Activated CD8-positive, alpha-beta memory T cell treated with anti-CD3 and anti-CD28 coated beads, Interleukin-2, amount 50 U/mL, for 1 hour (primary cell): ENCODE measurements around the gene KLK13.

ENCODE experiments used
- DNase-seq: peaks from one replicate; pipeline ENCODE4 v3.0.0-alpha.2; 2020; ENCODE audit errors: extremely low read depth

Gene KLK13

DNA sequence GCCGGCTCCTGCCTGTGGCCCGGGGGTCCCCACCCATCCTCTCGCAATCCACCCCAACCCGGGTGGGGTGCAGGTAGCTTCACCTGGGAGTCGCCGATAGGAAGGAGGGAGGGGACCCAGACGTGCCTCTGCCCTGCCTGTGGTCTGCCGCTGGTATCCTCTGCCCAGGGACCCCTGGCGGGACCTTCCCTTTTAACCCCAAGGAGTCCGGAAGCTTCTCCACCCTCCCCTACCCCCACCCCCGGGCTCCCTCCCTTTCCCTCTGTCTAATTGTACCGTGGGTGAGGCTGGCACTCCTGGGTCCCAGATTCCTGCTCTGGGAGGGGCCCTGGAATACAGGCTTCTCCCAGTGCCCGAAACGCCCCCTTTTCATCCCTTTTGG, 45.4 kb downstream of the KLK13 start, which contains the start of gene KLK10:
KLK10 (minus strand) TSS at position 166 of the 382 bp plus-strand sequence. CDS start 579 bp downstream, outside the sequence.
- DNase-seq = no peak

DNA sequence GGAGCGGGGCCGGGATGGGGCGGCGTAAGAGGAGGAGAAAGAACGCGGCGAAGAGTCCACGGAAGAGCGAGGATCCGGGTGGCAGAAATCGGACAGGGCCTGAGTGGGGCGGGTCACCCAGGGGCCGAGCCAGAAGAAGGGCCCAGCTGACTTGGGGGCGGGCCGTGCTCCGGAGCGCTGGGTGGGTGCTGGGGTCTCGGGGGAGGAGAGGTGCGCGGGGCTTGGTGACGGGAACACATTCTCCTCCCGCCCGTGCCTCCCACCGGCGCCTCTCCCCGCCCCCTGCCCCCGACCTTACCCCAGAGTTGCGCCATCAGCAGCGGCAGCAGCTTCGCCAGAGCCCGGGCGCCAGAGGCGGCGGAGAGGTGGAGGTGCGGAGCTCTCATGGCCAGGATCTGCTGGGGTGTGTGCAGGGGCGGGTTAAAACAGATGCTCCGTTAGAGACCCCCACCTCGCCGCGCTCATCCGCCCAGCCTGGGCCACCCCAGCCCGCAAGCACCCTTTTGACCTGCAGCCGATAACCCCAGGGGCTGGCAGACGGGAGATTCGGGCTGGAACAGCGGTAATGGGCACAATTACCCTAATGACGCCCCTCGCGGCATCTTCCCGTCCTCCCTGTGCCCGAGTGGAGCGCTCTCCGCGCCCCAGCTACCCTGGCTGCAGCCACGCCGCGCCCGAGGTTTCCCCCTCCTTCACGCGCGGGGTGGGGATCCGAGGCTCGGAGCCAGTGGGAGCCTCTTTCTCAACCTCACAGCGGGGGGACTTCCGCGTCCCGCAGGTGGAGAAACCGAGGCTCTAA, 45.9 kb downstream of the KLK13 start:
- no peak for DNase-seq

DNA sequence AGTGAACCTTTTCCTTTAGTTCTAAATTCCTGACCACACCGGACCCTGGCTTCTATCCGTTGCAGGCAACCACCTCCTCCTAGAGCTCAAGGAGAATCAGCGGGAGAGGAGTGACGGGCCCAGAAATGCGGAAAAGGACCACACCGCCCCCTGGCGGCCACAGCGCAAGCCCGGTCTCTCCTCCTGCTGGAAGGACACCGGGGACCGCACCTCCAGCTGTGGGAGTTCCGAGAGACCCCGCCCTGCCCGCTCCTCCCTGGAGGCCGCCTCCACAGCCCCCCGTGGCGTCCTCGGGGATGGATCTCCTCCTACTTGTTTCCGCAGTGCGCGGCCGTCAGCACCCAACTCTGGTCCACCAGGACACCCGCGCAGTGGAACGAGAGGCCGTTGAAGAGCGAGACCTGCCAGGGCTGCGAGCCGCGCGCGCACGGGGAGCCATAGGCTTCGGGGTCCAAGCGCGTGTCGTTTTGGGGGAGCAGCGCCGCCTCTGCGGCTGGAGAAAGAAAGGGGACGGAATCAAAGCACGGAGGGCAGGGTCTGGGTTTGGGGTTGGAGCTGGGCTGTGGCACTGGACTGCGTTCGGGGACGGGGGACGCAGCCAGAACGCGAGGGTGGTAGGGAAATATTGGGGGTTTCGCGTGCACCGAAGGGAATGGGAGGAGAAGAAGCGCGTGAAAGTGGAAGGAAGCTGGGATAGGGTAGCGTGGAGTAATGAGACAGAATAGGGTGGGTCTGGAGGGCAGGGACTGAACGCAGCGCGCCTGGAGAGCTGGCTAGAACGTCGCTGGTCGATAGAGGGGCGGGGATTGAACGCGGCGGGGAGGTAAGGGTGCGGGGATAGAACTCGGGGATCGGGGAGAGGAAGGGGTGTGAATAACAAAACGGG, 47.9 kb downstream of the KLK13 start:
- no peak for DNase-seq

DNA sequence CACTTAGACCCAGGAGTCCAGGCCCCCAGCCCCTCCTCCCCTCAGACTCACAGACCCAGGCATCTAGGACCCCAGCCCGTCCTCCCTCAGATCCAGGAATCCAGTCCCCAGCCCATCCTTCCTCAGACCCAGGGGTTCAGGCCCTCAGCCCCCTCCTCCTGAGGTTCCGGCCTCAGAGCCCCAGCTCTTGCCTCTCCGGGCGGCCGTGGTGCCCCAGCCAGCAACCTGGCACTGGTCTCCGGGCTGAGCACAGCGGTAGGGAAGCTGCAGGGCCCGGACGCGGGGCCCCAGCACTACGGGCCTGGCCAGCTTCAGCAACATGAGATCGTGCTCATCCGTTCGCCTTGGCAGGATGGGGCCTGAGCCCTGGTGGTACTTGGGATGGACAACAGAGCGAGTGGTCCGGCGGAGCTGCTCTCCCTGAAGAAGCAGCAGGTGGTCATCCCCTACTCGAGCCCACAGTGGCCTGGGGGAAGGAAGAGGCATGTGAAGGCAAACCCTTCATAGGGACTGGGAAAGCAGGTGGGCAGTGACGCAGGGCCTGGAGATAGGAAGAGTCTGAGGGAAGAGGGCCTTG, 49.1 kb downstream of the KLK13 start:
- no peak for DNase-seq

DNA sequence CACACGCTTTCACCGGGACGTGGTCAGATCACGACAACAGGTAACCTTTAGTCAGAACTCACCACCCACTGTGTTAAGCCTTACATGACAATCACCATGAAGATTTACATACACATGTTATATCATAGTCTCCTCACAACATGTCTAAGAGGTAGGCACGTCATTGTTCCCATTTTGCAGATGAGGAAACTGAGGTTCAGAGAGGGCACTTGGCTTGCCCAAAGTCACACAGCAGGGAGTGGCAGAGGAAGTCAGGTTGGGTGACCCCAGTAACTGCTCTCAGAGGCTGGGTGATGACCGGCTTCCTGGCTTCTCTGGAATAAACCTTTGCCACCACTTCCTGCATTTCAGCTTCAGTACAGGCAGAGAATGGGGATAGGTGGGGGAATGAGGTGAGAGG, 50.6 kb downstream of the KLK13 start:
- DNase-seq = no peak

DNA sequence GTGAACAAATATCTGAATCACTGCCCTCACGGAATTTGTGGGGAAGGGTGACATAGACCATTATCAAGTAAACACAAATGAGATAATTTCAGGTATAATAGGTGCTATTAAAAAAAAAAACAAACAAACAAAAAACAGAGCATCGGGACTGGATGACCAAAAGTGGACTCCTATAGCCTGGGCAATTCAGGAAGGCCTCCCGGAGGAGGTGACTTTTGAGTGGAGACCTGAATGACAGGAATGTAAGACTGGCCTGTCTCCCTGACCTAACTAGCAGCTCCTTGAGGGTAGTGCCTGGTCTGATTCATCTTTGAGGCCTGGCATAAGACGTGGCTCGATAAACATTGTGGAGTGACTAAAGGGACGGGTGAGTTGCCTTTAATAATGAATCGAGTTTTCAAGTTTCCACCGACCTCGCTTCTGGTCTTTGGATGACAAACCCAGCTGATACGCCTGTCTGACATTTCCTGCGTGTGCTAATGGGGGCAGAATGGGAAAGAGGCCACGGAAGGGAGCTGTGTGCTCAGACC, 52.2 kb downstream of the KLK13 start:
- DNase-seq = no peak

DNA sequence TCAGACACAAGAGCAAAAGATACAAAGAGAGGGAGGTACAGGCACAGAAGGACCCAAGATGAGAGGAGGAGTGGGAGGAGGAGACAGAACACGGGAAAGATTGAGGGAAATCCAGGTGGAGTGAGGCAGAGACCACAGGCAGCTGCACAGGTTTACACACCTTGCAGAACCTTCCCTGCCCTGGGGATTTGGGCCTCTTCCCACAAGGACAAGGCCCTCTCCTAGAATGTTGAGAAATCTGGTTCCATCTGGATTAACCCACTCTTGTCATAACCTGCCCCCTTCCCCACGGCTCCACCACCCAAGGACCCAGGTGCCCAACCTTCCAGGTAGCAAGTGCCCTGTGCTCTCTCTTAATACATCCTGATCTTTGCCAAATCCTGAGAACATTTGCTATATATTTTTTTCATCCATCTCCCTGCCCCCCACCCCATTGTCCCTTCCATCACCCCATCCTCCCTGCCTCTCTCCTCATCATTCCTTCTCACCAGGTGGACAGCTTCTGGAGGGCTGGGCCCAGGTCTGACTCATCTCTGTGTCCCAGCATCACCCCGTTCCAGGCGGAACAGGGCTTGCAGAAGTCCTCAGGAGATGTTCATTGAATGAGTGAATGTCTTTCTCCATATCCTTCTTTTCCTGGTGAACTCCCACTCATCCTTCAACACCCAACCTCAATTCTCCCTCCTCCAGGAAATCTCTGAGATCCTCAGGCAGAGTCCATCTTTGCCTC, 54.7 kb downstream of the KLK13 start:
- no peak for DNase-seq

DNA sequence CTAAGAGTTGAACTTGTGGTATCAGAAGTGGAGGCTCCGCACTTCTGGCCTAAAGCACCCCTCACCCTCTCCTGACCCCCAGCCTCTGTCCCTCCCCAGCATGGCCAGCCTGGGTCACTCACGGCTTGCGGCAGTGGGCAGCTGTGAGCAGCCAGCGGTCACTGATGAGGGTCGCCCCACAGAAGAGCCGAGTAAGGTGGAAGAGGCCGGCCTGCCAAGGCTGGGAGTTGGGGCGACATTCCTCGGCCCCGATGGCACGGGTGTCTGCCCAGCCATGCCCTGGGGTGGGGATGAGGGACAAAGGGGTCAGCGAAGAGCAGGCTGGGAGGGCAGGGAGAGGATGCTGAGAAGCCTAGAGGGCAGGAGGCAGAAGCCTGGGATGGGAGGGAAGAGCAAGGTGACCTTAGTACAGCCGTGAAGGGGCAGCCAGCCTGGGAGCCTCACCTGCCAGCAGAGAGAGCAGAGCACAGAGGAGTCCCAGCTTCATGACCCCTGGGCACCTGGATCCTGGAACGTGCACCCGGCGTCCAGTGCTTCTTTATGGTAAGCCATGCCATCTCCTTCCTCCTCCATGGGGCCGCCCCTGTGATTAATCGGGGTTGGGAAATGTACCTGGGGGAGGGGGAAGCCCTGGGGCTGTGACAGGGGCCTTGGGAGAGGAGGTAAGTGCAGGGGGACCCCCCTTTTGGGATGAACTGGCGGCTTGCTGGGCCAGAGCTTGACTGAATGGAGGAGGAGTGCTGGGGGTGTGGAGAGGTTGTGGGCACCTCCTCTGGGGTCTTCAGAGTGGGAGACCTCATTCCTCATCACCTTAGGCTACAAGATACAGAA, 55.6 kb downstream of the KLK13 start:
- DNase-seq = no peak

DNA sequence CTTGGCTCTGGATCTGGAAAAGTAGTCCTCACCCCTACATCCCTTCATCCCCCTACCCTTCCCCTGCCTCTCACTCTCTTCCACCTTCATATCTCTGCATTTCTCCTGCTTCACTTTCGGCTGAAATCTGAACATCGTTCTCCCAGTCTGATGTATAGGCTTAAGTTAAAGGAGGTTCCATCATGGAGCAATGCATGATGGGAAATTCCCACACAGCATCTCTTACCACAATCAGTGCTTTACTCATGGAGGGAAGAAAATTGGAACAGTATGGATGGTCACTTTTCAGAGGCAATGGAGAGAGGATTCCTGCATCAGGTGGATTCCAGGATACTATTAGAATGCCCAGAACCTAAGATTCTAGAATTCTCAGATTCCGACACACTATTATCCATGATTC, 57.4 kb downstream of the KLK13 start:
- DNase-seq = no peak

DNA sequence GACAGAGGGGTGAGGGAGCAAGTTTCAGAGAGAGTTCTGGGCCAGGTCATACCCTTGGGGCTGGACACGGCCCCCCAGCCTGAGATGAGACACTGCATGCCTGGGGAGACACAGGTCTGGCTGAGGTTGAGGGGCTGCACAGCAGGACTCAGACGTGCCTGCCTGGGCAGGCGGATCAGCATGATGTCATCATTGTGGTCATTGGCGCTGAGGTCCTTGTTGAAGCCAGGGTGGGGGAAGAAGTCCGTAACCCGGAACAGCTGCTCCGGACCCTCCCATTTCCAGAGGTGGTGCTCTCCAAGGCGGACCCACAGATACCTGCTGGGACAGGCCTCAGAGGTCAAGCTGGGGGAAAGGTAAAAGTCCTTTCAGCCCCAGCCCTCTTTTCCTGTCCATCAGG, 58.5 kb downstream of the KLK13 start:
- DNase-seq = no peak
